NOMO-1 (cell line): ENCODE data around the gene NLRC3.

ENCODE experiments used
- DNase-seq, 2 experiments: peaks; one replicate each; lab custom pipeline; 2025; ENCODE audit not compliant: unreplicated experiment in 2 of 2; lab: John Stamatoyannopoulos, UW

The NLRC3 gene

GRCh38 chr16:3599121-3599520 is 21.9 kb upstream of the NLRC3 start:
- no peak for DNase-seq

GRCh38 chr16:3598236-3598635 is 21.0 kb upstream of the NLRC3 start:
- no peak for DNase-seq

GRCh38 chr16:3597676-3598075 is 20.5 kb upstream of the NLRC3 start:
- DNase-seq = no peak

GRCh38 chr16:3597226-3597625 is 20.0 kb upstream of the NLRC3 start:
- DNase-seq = no peak

GRCh38 chr16:3596101-3596861 is 19.1 kb upstream of the NLRC3 start:
- no peak for DNase-seq

GRCh38 chr16:3595521-3596021 is 18.4 kb upstream of the NLRC3 start:
- no peak for DNase-seq

GRCh38 chr16:3595110-3595486 is 17.9 kb upstream of the NLRC3 start:
- no peak for DNase-seq

GRCh38 chr16:3594316-3595109 is 17.3 kb upstream of the NLRC3 start:
- no peak for DNase-seq

GRCh38 chr16:3592559-3592958 is 15.4 kb upstream of the NLRC3 start:
- no peak for DNase-seq

GRCh38 chr16:3591991-3592390 is 14.8 kb upstream of the NLRC3 start:
- no peak for DNase-seq

- no peak for DNase-seq
Observed at GRCh38 chr16:3591436-3591803, 14.2 kb upstream of the NLRC3 start.

GRCh38 chr16:3590736-3591435 is 13.7 kb upstream of the NLRC3 start:
- no peak for DNase-seq

- DNase-seq = no peak
Observed at GRCh38 chr16:3589991-3590701, 12.9 kb upstream of the NLRC3 start.

- no peak for DNase-seq
Observed at GRCh38 chr16:3589441-3589921, 12.3 kb upstream of the NLRC3 start.

GRCh38 chr16:3589001-3589400 is 11.8 kb upstream of the NLRC3 start:
- no peak for DNase-seq

GRCh38 chr16:3587547-3588110 is 10.4 kb upstream of the NLRC3 start:
- DNase-seq = no peak

- DNase-seq = no peak
Observed at GRCh38 chr16:3584412-3584811, 7.2 kb upstream of the NLRC3 start.

GRCh38 chr16:3583303-3584038 is 6.3 kb upstream of the NLRC3 start:
- DNase-seq = no peak

- DNase-seq = no peak
Observed at GRCh38 chr16:3582276-3583165, 5.3 kb upstream of the NLRC3 start.
